Measurements from ENCODE around the gene IL11.

The IL11 gene

DNA sequence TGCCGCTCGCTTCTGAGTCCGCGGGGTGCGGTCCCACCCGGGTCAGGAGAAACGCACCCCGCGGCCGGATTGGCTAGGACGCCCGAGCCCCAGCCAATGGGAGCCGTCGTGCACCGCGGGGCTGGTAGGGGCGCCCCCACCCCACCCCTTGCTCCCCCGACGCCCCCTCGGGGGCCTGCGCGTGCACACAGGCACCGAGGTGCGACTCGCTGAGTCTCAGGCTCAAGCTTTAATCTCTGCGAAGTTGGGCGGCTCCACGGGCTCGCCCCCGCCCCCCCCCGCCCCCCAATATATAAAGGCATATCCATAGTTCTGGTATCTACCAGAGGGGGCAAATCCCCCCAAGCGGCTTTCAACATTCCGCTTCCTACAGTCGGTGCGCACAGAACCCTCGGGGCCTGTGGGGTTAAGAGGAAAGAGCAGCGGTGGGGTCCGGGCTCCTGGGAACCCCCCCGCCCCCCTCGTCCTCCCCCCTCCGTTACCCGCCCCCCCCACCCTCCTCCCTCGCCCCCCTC is 15.5 kb downstream of the IL11 start, which contains the start of gene COX6B2:
Gene COX6B2 (minus strand): TSS at position 22 of the 515 bp plus-strand sequence. CDS start 198 bp downstream, outside the sequence.
- no peak for TF ChIP-seq EZH2 (IDR thresholded peaks at IDR 0.05; ENCODE audit: borderline replicate concordance, low read depth, low read length, severe bottlenecking)
- TF ChIP-seq, protein P1, sequence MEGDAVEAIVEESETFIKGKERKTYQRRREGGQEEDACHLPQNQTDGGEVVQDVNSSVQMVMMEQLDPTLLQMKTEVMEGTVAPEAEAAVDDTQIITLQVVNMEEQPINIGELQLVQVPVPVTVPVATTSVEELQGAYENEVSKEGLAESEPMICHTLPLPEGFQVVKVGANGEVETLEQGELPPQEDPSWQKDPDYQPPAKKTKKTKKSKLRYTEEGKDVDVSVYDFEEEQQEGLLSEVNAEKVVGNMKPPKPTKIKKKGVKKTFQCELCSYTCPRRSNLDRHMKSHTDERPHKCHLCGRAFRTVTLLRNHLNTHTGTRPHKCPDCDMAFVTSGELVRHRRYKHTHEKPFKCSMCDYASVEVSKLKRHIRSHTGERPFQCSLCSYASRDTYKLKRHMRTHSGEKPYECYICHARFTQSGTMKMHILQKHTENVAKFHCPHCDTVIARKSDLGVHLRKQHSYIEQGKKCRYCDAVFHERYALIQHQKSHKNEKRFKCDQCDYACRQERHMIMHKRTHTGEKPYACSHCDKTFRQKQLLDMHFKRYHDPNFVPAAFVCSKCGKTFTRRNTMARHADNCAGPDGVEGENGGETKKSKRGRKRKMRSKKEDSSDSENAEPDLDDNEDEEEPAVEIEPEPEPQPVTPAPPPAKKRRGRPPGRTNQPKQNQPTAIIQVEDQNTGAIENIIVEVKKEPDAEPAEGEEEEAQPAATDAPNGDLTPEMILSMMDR (IDR thresholded peaks at IDR 0.05; ENCODE audit: borderline replicate concordance, extremely low read depth, low read length, poor library complexity, severe bottlenecking): no peak
- Histone ChIP-seq H3K27me3 (ENCODE audit: insufficient read depth, low read length, poor library complexity) (no peaks in the 10 kb centered on the region), H3K9me3 (ENCODE audit: insufficient read depth, low read length, severe bottlenecking) (no peaks in the 10 kb centered on the region), H2AFZ (ENCODE audit: low read depth, low read length) (no peak within 1 kb of the TSS), H4K20me1 (ENCODE audit: insufficient read depth, low read length) (no peaks in the 10 kb centered on the region), H3K9ac (ENCODE audit: low read depth, low read length) (no peak within 1 kb of the TSS), H3K79me2 (ENCODE audit: insufficient read depth, low read length) (no peaks in the 10 kb centered on the region), H3K27ac (ENCODE audit: low read length) (no peak within 1 kb of the TSS), H3K4me1 (ENCODE audit: insufficient read depth, low read length) (no peaks in the 10 kb centered on the region), H3K4me3 (ENCODE audit: low read depth in 1 of 2, low read length in 2 of 2) (no peak within 1 kb of the TSS), H3K4me2 (ENCODE audit: insufficient read depth, low read length) (no peak within 1 kb of the TSS), H3K36me3 (ENCODE audit: insufficient read depth, low read length) (no peaks in the 10 kb centered on the region)
- no peak for ATAC-seq (ENCODE audit: insufficient read depth, low read depth)
- DNase-seq: no peak

DNA sequence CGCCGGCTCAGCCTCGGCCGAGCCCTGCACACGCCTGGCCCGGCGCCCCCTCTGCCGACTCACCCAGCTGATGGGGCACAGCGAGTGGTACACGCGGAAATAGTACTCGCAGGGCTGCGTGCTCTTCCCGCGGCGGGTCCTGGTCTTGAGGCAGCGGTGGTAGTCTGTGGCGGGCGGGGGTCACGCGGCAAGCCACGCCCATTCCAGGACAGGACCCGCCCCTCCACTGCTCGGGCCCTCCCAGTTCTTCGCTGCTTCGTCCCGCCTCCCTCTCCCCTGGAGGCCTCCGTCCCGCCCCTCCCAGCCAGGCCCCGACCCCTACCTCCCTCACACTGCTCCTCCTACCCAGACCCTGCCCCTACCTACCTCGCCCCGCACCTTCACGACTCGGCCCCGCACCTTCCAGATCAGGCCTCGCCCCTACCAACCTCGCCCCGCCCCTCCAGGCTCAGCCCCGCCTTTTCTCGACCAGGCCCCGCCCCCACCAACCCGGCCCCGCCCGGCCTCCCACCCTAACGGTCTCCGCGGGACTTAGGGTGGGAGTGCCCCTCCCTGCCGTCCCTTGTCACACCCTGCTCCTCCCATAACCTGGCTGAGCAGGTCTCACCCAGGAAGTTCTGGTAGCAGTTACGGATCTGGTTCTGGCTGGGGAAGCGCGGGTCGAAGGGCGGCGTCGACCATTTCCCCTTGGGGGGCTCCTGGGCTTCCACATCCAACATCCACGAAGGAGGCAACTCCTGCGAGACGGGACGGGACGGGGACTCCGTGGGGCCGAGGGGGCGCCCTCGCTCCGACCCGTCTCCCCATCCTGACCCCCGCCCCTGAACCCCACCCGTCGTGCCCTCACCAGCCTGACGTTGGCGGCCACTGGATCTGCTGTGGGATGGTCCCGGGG is 16.2 kb downstream of the IL11 start:
- TF ChIP-seq EZH2 (IDR thresholded peaks at IDR 0.05; ENCODE audit: borderline replicate concordance, low read depth, low read length, severe bottlenecking): no peak
- TF ChIP-seq, protein P1 (IDR thresholded peaks at IDR 0.05; ENCODE audit: borderline replicate concordance, extremely low read depth, low read length, poor library complexity, severe bottlenecking): no peak
- H3K9ac ChIP-seq (ENCODE audit: low read depth, low read length): no peak overlapping the region

DNA sequence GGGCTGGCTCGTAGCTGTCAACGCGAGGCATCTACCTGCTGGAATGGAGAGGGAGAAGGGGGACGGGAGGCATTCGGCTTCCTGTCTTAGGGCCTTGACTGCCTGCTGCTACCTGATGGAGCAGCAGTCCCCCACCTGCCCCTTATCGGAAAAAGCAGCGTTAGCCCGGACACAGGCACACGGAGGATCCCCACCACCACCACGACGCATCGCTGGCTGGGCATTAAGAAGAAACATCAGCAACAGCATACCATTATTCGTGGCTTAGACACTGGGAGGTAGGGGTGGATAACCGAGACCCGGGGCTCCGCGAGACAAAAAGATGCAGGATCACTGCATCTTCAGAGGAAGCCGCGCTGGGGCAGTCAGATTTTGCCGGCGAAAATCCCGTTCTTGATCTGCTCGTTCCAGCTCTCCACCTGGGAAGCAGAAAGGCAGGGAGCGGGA is 16.9 kb downstream of the IL11 start:
- DNase-seq (no peak), ATAC-seq (ENCODE audit: insufficient read depth, low read depth) (no peak)
- TF ChIP-seq, protein P1 (IDR thresholded peaks at IDR 0.05; ENCODE audit: borderline replicate concordance, extremely low read depth, low read length, poor library complexity, severe bottlenecking): no peak
- no peak for TF ChIP-seq EZH2 (IDR thresholded peaks at IDR 0.05; ENCODE audit: borderline replicate concordance, low read depth, low read length, severe bottlenecking)
- H2AFZ ChIP-seq (ENCODE audit: low read depth, low read length): no peak overlapping the region
- no peak overlapping the region for H3K4me2 ChIP-seq (ENCODE audit: insufficient read depth, low read length)
- H4K20me1 ChIP-seq (ENCODE audit: insufficient read depth, low read length): no peaks in the 10 kb centered on the region; the same call in 1 of the 2 replicates
- no peaks in the 10 kb centered on the region for H3K27me3 ChIP-seq (ENCODE audit: insufficient read depth, low read length, poor library complexity)
- H3K36me3 ChIP-seq (ENCODE audit: insufficient read depth, low read length): peaks cover 7% of the 10 kb centered on the region; the same call in 1 of the 2 replicates
- no peaks in the 10 kb centered on the region for H3K4me1 ChIP-seq (ENCODE audit: insufficient read depth, low read length)
- H3K9ac ChIP-seq (ENCODE audit: low read depth, low read length): no peak overlapping the region
- H3K4me3 ChIP-seq (ENCODE audit: low read depth in 1 of 2, low read length in 2 of 2): no peak overlapping the region
- H3K9me3 ChIP-seq (ENCODE audit: insufficient read depth, low read length, severe bottlenecking): no peaks in the 10 kb centered on the region
- H3K79me2 ChIP-seq (ENCODE audit: insufficient read depth, low read length): no peaks in the 10 kb centered on the region
- H3K27ac ChIP-seq (ENCODE audit: low read length): no peak overlapping the region

More for the DNA sequence above, 16.2 kb downstream of the IL11 start:
- Histone ChIP-seq H3K36me3 (ENCODE audit: insufficient read depth, low read length) (peaks cover under 1% of the 10 kb centered on the region; the same call in 1 of the 2 replicates), H3K27ac (ENCODE audit: low read length) (no peak overlapping the region), H3K4me2 (ENCODE audit: insufficient read depth, low read length) (no peak overlapping the region), H3K4me3 (ENCODE audit: low read depth in 1 of 2, low read length in 2 of 2) (no peak overlapping the region), H3K9me3 (ENCODE audit: insufficient read depth, low read length, severe bottlenecking) (no peaks in the 10 kb centered on the region), H4K20me1 (ENCODE audit: insufficient read depth, low read length) (no peaks in the 10 kb centered on the region), H3K79me2 (ENCODE audit: insufficient read depth, low read length) (no peaks in the 10 kb centered on the region), H3K27me3 (ENCODE audit: insufficient read depth, low read length, poor library complexity) (no peaks in the 10 kb centered on the region), H3K4me1 (ENCODE audit: insufficient read depth, low read length) (no peaks in the 10 kb centered on the region), H2AFZ (ENCODE audit: low read depth, low read length) (no peak overlapping the region)
- no peak for ATAC-seq (ENCODE audit: insufficient read depth, low read depth)
- no peak for DNase-seq
